NCI-H2107 (cell line): ENCODE data around the gene PLEKHG3.

Experiments used
- DNase-seq: peaks from one replicate; lab custom pipeline; 2025; lab: John Stamatoyannopoulos, UW

The PLEKHG3 gene

GRCh38 chr14:64727551-64728071 lies 23.4 kb downstream of the PLEKHG3 start:
- no peak for DNase-seq

- no peak for DNase-seq
Measured at GRCh38 chr14:64728106-64728505, 23.9 kb downstream of the PLEKHG3 start.

DNA sequence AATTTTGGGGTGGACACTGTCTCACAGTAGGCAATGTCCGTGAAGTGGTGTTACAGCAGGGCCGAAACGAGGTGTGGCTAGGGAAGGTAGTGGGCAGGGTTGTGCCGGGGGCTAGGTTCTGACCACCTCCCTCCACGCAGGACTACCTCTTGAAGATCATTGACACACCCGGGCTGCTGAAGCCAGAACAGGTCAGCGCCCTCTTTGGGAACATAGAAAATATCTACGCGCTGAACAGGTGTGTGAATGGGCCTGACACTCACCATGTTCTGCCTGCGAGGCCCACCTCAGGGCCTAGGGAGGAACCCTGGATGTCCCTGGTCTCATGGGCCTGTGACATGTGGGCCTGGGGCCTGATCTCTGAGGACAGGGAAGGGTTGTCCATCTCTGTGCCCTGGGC lies 24.6 kb downstream of the PLEKHG3 start:
- DNase-seq = no peak

DNA sequence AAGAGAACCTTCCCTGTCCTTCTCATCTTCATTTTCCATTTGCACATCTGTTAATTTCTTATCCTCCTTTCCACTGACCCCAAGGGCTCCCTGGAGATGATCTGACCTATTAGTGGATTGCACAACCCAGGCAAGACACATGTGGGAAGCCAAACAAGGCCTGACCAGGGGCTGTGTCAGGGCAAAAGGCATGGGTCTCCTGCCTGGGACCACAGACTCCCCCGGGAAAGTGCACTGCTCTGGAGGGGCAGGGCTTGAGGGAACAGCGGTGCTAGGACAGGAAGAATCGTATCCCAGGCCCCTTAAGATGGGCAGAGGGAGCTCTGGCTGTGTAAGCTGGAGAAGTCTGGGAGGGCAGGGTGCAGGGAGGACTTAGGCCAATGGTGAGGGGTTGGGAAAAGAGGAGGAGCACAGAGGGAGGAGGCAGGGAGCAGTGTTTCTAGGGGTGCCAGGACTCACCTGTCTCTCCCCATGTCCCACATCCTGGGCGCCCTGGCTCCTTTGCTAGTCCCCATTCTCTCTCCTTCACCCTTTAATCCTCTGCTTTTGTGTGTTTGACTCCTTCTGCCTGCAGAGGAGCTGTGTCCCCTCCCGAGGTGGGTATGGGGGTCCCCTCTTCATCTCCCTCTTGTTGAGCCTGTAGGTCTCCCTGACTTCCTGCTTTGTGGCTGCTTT lies 25.3 kb downstream of the PLEKHG3 start:
- no peak for DNase-seq

GRCh38 chr14:64730061-64730440 lies 25.8 kb downstream of the PLEKHG3 start:
- no peak for DNase-seq

DNA sequence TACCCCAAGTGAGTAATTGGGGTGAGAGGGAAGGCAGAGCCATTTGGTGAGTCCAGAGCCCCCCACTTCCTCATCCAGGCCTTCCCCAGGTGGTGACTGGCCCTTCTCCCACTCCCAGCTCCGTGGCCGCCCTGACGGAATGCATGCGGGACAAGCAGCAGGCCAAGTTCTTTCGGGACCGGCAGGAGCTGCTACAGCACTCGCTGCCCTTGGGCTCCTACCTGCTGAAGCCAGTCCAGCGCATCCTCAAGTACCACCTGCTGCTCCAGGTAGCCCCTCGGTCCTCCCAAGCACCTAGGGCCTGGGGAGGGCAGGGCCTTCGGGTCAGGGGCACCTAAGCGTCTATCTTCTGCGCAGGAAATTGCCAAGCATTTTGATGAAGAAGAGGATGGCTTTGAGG lies 26.5 kb downstream of the PLEKHG3 start:
- no peak for DNase-seq

- no peak for DNase-seq
Measured at GRCh38 chr14:64731141-64731581, 26.9 kb downstream of the PLEKHG3 start.

GRCh38 chr14:64732066-64732465 lies 27.8 kb downstream of the PLEKHG3 start:
- no peak for DNase-seq

- DNase-seq = no peak
Measured at GRCh38 chr14:64732536-64733120, 28.4 kb downstream of the PLEKHG3 start.

GRCh38 chr14:64733321-64733720 lies 29.1 kb downstream of the PLEKHG3 start:
- no peak for DNase-seq

GRCh38 chr14:64733899-64734298 lies 29.7 kb downstream of the PLEKHG3 start:
- DNase-seq = no peak

- no peak for DNase-seq
Measured at GRCh38 chr14:64734990-64735389, 30.8 kb downstream of the PLEKHG3 start.

GRCh38 chr14:64736271-64737169 lies 32.3 kb downstream of the PLEKHG3 start:
- DNase-seq = peak; percentile 87

GRCh38 chr14:64737391-64738280 lies 33.4 kb downstream of the PLEKHG3 start:
- DNase-seq = no peak

DNA sequence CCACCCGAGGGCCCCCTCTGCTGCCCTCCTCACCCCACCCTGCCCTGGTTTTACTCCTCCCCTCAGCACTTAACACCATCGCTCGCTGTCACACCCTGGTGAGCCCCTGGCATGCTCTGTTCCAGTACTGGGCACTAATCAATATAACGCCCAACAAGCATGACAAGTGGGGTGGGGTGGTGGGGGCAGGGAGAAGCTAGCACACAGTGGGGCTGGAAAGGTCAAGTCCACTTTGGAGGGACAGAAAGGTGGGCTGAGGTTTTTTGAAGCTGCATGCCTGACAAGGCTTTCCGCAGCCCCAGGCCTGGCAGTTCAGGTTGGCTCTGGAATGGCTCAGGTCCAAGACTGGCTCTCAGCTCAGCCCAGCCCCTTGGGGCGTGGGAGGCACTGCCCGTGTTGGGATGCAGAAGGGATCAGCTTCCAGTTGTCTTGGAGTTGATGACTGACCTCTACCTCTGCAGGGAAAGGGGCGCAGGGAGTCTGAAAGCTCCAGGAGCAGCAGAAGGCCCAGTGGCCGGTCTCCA lies 34.1 kb downstream of the PLEKHG3 start:
- no peak for DNase-seq

DNA sequence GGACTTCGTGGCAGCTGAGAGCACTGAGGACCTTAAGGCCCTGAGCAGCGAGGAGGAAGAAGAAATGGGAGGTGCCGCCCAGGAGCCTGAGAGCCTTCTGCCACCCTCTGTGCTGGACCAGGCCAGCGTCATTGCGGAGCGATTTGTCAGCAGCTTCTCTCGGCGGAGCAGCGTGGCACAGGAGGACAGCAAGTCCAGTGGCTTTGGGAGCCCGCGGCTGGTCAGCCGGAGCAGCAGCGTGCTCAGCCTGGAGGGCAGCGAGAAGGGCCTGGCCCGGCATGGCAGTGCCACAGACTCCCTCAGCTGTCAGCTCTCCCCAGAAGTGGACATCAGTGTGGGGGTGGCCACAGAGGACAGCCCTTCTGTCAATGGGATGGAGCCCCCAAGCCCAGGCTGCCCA lies 37.0 kb downstream of the PLEKHG3 start:
- no peak for DNase-seq

GRCh38 chr14:64741961-64742360 lies 37.7 kb downstream of the PLEKHG3 start:
- no peak for DNase-seq

DNA sequence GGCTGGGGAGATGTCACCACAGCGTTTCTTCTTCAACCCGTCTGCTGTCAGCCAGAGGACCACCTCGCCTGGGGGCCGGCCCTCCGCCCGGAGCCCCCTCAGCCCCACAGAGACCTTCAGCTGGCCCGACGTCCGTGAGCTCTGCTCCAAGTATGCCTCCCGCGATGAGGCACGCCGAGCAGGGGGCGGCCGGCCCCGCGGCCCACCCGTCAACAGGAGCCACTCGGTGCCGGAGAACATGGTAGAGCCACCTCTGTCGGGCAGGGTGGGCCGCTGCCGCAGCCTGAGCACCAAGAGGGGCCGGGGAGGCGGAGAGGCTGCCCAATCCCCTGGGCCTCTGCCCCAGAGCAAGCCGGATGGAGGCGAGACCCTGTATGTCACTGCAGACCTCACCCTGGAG lies 38.8 kb downstream of the PLEKHG3 start:
- DNase-seq = no peak

DNA sequence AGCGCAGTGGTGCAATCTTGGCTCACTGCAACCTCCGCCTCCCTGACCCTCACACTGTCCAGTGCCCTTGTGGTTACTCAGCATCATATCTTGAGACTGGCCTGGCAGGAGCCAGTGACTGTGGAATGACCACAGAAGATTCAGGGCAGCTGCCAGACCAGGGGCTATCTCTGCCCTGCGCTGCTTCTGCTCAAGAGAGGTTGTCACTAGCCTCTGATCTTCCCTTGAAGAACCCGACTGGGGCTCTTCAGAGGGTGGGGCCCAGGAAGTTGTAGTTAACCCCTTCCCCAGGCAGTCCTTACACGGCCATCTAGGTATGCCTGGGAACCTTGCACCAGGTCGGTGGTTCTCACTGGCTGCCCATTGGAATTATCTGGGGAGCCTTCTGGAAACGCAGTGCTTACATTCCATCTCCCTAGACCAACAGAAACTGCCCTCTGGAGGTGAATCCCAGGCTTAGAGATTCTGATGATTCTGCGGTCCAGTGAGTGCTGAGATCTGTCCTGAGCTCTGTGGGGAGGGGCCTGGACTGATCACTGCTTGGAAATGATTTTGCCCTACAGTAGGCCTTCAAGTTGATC lies 41.4 kb downstream of the PLEKHG3 start:
- no peak for DNase-seq

DNA sequence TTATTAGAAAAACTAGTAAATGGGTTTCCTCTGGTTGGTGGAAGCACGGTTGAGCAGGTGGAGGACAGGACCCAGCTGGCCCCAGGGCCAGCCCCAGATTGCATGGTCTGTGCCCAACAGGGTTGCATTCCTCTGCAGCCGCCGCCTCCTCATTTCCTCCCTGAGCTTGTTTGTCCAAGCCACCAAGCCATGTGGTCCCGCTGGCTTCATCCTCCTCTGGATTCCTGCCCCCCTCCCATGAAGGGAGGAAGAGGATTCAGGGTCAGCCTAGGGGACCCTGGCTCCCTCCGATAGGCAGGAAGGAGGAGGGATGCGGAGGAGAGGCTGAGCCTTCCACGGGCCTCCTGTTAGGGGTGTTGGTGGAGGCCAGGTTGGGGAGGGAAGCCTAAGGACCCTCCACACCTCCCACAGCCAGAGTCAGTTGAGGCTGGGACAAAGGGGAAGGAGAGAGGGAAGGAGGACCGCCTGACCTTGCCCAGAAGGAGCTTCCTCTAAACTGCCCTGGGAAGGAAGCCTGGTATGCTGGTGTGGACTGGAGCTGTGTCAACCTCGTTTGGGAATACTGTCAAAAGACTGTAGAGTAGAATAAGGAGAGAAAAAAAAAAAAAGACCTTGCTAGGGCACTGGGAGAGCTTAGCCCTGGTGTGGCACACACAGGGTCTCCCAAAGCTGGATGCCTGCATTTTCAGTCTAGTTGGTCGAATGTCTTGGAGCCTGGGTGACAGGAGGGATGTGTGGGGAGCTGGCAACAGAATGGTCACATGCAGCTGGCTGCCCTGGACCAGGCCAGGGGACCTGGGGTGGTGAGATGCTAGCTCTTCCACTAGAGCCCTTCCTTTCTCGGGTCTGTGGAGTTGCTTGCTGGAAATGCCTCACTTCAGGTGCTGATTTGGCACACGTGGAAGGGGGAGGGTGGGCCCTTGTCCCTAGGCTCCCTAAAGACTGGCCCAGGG lies 42.4 kb downstream of the PLEKHG3 start:
- no peak for DNase-seq
